Neural cell (in vitro differentiated cells): ENCODE measurements around the gene DOK6. TPM values are rescaled to one million over a fixed set of nuclear protein-coding genes. Genes with fewer than 3 reads are reported as not detected.

ENCODE experiments used
- H2AFZ ChIP-seq: fragments of 200-600, 300-800 bp; sonication (generic), shearing (Covaris generic); 2 replicates; pipeline ENCODE4 v1.6.0; 2014; ENCODE audit warnings: low read depth, mild to moderate bottlenecking, antibody characterized with exemption, low read length, moderate library complexity
- H3F3A ChIP-seq: fragments of 200-600 bp; shearing (Covaris generic); 2 replicates; pipeline ENCODE4 v1.6.1; 2016; ENCODE audit warnings: mild to moderate bottlenecking, moderate library complexity, mixed read lengths, antibody characterized with exemption, low read length; ENCODE audit not compliant: insufficient read depth, poor library complexity, severe bottlenecking
- H3K27ac ChIP-seq: fragments of 200-600, 300-800 bp; sonication (generic), shearing (Covaris generic); 2 replicates; pipeline ENCODE4 v1.5.1; 2014; ENCODE audit warnings: mild to moderate bottlenecking, low read length, moderate library complexity
- H3K27me3 ChIP-seq: fragments of 300-800, 200-600 bp; sonication (generic), shearing (Covaris generic); 2 replicates; pipeline ENCODE4 v1.6.0; 2014; ENCODE audit warnings: mild to moderate bottlenecking, low read depth, low read length, moderate library complexity; ENCODE audit not compliant: insufficient read depth
- H3K36me3 ChIP-seq: fragments of 300-800, 200-600 bp; sonication (generic), shearing (Covaris generic); 2 replicates; pipeline ENCODE4 v1.5.1; 2014; ENCODE audit warnings: mild to moderate bottlenecking, antibody characterized with exemption, low read length, moderate library complexity; ENCODE audit not compliant: insufficient read depth
- H3K4me2 ChIP-seq: fragments of 300-800, 200-600 bp; sonication (generic), shearing (Covaris generic); 2 replicates; pipeline ENCODE4 v1.6.0; 2014; ENCODE audit warnings: mild to moderate bottlenecking, low read length
- H3K4me3 ChIP-seq: fragments of 300-800, 200-600 bp; sonication (generic), shearing (Covaris generic); 2 replicates; pipeline ENCODE4 v1.5.1; 2014; ENCODE audit warnings: mild to moderate bottlenecking, low read length, moderate library complexity
- H3K79me2 ChIP-seq: fragments of 200-600 bp; shearing (Covaris generic); replicated peaks from 2 replicates; pipeline ENCODE4 v1.6.0; 2014; ENCODE audit warnings: mild to moderate bottlenecking, low read length, moderate library complexity; ENCODE audit not compliant: insufficient read depth
- H3K9ac ChIP-seq: fragments of 300-800, 200-600 bp; sonication (generic), shearing (Covaris generic); 2 replicates; pipeline ENCODE4 v1.6.1; 2016; ENCODE audit warnings: mild to moderate bottlenecking, low read length, mixed read lengths
- H3K9me2 ChIP-seq: fragments of 200-600 bp; shearing (Covaris generic); 2 replicates; pipeline ENCODE4 v1.6.1; 2016; ENCODE audit warnings: mild to moderate bottlenecking, low read length, mixed read lengths; ENCODE audit not compliant: insufficient read depth
- H3K9me3 ChIP-seq: fragments of 200-600, 300-800 bp; sonication (generic), shearing (Covaris generic); 2 replicates; pipeline ENCODE4 v1.6.1; 2016; ENCODE audit warnings: mild to moderate bottlenecking, mixed run types, low read length, moderate library complexity, mixed read lengths
- H4K20me1 ChIP-seq: fragments of 200-600 bp; shearing (Covaris generic); 2 replicates; pipeline ENCODE4 v1.6.1; 2016; ENCODE audit warnings: mild to moderate bottlenecking, mixed run types; ENCODE audit not compliant: insufficient read depth
- EP300 ChIP-seq: fragments of 450-650 bp; conservative IDR thresholded peaks from 2 replicates; pipeline ENCODE4 v1.6.1; 2014; ENCODE audit warnings: antibody characterized with exemption, mild to moderate bottlenecking, moderate library complexity; ENCODE audit not compliant: poor library complexity, severe bottlenecking
- EZH2 ChIP-seq: fragments of 200-600, 300-800 bp; shearing (Covaris generic), sonication (generic); IDR thresholded peaks from 2 replicates; pipeline ENCODE4 v1.6.1; 2014; ENCODE audit warnings: antibody characterized with exemption, low read length, borderline replicate concordance, mild to moderate bottlenecking; ENCODE audit not compliant: insufficient read depth, poor library complexity, severe bottlenecking
- MXI1 ChIP-seq: fragments of 450-650 bp; conservative IDR thresholded peaks from 2 replicates; pipeline ENCODE4 v1.6.1; 2014; ENCODE audit warnings: antibody characterized with exemption, mild to moderate bottlenecking; ENCODE audit not compliant: poor library complexity, severe bottlenecking
- POLR2AphosphoS5 ChIP-seq: IDR thresholded peaks from 2 replicates; pipeline ENCODE4 v1.6.1; 2012
- RAD21 ChIP-seq: fragments of 450-650 bp; conservative IDR thresholded peaks from 2 replicates; pipeline ENCODE4 v1.6.1; 2014; ENCODE audit warnings: antibody characterized with exemption, mild to moderate bottlenecking, moderate library complexity
- SMC3 ChIP-seq: fragments of 450-650 bp; conservative IDR thresholded peaks from 2 replicates; pipeline ENCODE4 v1.6.1; 2014; ENCODE audit warnings: antibody characterized with exemption, mild to moderate bottlenecking, moderate library complexity; ENCODE audit not compliant: poor library complexity
- TAF1 ChIP-seq: IDR thresholded peaks from 2 replicates; pipeline ENCODE4 v1.6.1; 2012; ENCODE audit warnings: low read depth
- polyA plus RNA-seq: library from polyadenylated mRNA; depleted of rRNA; stranded (reverse); fragments of >200 nt; gene quantifications from 2 replicates; pipeline ENCODE4 v1.2.3, GENCODE V29; 2014
- TF ChIP-seq, protein P1 (sequence below): IDR thresholded peaks from 2 replicates; pipeline ENCODE4 v1.6.1; 2012; ENCODE audit warnings: borderline replicate concordance
- TF ChIP-seq, protein P2 (sequence below): fragments of 450-650 bp; IDR thresholded peaks from 2 replicates; pipeline ENCODE4 v1.5.1; 2014; ENCODE audit warnings: antibody characterized with exemption, mild to moderate bottlenecking, moderate library complexity; ENCODE audit not compliant: poor library complexity, severe bottlenecking

The DOK6 gene
- polyA plus RNA-seq, 1 donor from 2014 or later, result 9.7 TPM

DNA sequence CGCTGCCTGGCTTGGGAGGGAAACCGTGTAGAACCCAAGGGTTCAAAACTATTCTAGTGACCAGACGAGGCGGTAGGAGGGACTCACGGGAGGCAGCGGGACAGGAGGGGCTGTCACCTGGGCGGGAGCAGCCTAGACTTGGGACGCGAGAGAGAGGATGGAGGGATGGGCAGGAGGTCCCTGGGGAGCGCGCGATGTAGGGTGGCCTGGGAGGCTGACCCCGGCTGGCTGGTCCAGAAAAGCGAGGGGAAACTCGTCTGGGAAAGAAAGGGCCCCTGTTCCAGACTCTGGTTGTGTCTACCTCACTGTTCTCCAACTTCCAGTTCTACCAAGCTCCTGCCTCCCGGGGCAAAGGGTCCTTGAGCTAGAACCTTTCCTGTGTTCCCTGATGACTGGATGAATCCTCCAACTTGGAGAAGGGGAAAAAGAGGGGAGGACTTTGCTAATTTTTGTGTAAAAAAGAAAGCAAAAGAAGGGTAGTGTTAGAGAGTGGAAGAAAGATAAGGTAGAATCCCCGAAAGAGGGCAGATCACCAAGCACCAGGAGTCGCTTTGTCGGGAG lies 1.4 kb downstream of the DOK6 start:
- no peaks in the 10 kb centered on the region for H3K36me3 ChIP-seq
- peak overlapping the region; percentile 62 for H3K27ac ChIP-seq
- H3K9ac ChIP-seq, result peak overlapping the region; percentile 77
- no peak overlapping the region for H2AFZ ChIP-seq
- TF ChIP-seq EP300 (no peak), EZH2 (no peak), SMC3 (no peak), TAF1 (no peak), RAD21 (no peak), MXI1 (no peak), POLR2AphosphoS5 (no peak)
- TF ChIP-seq, protein P1, sequence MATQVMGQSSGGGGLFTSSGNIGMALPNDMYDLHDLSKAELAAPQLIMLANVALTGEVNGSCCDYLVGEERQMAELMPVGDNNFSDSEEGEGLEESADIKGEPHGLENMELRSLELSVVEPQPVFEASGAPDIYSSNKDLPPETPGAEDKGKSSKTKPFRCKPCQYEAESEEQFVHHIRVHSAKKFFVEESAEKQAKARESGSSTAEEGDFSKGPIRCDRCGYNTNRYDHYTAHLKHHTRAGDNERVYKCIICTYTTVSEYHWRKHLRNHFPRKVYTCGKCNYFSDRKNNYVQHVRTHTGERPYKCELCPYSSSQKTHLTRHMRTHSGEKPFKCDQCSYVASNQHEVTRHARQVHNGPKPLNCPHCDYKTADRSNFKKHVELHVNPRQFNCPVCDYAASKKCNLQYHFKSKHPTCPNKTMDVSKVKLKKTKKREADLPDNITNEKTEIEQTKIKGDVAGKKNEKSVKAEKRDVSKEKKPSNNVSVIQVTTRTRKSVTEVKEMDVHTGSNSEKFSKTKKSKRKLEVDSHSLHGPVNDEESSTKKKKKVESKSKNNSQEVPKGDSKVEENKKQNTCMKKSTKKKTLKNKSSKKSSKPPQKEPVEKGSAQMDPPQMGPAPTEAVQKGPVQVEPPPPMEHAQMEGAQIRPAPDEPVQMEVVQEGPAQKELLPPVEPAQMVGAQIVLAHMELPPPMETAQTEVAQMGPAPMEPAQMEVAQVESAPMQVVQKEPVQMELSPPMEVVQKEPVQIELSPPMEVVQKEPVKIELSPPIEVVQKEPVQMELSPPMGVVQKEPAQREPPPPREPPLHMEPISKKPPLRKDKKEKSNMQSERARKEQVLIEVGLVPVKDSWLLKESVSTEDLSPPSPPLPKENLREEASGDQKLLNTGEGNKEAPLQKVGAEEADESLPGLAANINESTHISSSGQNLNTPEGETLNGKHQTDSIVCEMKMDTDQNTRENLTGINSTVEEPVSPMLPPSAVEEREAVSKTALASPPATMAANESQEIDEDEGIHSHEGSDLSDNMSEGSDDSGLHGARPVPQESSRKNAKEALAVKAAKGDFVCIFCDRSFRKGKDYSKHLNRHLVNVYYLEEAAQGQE, result no peak
- TF ChIP-seq, protein P2, sequence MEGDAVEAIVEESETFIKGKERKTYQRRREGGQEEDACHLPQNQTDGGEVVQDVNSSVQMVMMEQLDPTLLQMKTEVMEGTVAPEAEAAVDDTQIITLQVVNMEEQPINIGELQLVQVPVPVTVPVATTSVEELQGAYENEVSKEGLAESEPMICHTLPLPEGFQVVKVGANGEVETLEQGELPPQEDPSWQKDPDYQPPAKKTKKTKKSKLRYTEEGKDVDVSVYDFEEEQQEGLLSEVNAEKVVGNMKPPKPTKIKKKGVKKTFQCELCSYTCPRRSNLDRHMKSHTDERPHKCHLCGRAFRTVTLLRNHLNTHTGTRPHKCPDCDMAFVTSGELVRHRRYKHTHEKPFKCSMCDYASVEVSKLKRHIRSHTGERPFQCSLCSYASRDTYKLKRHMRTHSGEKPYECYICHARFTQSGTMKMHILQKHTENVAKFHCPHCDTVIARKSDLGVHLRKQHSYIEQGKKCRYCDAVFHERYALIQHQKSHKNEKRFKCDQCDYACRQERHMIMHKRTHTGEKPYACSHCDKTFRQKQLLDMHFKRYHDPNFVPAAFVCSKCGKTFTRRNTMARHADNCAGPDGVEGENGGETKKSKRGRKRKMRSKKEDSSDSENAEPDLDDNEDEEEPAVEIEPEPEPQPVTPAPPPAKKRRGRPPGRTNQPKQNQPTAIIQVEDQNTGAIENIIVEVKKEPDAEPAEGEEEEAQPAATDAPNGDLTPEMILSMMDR, result no peak
- peaks cover 16% of the 10 kb centered on the region for H3K27me3 ChIP-seq
- peak overlapping the region; percentile 60 for H3K4me2 ChIP-seq
- no peaks in the 10 kb centered on the region for H3K9me3 ChIP-seq
- H3K9me2 ChIP-seq, result no peaks in the 10 kb centered on the region
- H3K4me3 ChIP-seq, result peak overlapping the region; percentile 91
- H4K20me1 ChIP-seq, result no peaks in the 10 kb centered on the region
- H3K79me2 ChIP-seq, result peaks cover 8% of the 10 kb centered on the region
- no peaks in the 10 kb centered on the region for H3F3A ChIP-seq

DNA sequence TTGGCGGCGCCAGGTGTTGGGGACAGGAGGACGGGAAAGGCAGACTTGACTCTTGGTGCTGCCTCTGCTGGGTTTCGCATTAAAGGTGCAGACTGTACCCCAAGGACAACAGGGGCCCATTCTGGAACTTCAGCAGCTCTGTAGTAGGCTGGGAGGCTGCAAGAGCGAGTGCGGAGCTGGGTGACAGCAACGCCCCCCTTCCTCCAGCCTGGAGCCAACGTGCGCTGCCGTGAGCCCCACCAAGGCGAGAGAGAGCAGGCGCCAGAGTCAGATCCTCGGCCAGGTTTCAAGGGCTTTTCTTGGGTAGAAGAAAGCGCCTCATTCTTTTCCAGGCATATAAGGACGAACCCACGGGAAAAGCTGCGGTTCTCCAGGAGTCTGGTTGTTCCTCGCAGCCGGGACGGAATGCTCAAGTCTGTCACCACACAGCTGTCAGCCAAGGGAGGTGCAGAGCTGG lies 1.9 kb downstream of the DOK6 start:
- Histone ChIP-seq H3F3A (no peaks in the 10 kb centered on the region), H3K9me3 (no peaks in the 10 kb centered on the region), H3K9ac (no peak overlapping the region), H3K27ac (no peak overlapping the region), H3K4me3 (peak overlapping the region; percentile 91), H2AFZ (no peak overlapping the region), H3K27me3 (peaks cover 16% of the 10 kb centered on the region), H4K20me1 (no peaks in the 10 kb centered on the region), H3K9me2 (no peaks in the 10 kb centered on the region), H3K36me3 (no peaks in the 10 kb centered on the region), H3K79me2 (peaks cover 8% of the 10 kb centered on the region), H3K4me2 (peak overlapping the region; percentile 60)
- no peak for TF ChIP-seq EZH2
- TF ChIP-seq, protein P2, result peak; percentile 10
